ENCODE measurements around the gene TP63.

DNA sequence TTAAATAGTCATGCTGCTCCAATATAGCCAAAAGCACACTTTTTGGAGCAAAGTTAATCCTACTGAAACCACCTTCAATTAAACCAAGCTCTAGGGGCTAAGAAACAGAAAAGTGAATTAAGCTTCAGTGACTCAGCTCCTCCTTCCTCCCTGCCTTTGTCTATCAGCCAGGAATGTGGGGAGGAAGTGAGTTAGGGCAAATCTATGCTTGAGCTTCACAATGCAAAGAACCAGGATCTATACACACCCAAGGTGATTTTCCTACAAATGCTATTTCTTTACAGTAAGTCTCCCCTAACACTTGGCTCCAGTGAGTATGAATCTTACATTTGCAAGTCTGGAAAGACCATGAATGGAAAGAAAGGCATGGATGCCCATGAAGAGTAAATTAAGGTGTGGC, 277.5 kb downstream of the TP63 start:
- no peak for TF ChIP-seq POLR2A (IDR thresholded peaks at IDR 0.05)
- TF ChIP-seq, protein P1, sequence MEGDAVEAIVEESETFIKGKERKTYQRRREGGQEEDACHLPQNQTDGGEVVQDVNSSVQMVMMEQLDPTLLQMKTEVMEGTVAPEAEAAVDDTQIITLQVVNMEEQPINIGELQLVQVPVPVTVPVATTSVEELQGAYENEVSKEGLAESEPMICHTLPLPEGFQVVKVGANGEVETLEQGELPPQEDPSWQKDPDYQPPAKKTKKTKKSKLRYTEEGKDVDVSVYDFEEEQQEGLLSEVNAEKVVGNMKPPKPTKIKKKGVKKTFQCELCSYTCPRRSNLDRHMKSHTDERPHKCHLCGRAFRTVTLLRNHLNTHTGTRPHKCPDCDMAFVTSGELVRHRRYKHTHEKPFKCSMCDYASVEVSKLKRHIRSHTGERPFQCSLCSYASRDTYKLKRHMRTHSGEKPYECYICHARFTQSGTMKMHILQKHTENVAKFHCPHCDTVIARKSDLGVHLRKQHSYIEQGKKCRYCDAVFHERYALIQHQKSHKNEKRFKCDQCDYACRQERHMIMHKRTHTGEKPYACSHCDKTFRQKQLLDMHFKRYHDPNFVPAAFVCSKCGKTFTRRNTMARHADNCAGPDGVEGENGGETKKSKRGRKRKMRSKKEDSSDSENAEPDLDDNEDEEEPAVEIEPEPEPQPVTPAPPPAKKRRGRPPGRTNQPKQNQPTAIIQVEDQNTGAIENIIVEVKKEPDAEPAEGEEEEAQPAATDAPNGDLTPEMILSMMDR (IDR thresholded peaks at IDR 0.05): no peak
